Measurements from ENCODE around the gene PRCP.
"Not testable (repeated sequence)": the region's sequence is repeated elsewhere in the genome, so short reads cannot be mapped to it uniquely, and the experiment has no call there.

The PRCP gene

GRCh38 chr11:82932564-82932963 lies 32.3 kb upstream of the PRCP start:
- no peak overlapping the region for H3K27ac ChIP-seq (ENCODE audit: insufficient read depth, low read length, poor library complexity, severe bottlenecking)
- no peaks in the 10 kb centered on the region for H3K4me1 ChIP-seq (ENCODE audit: control insufficient read depth, insufficient read depth, low read length, poor library complexity, severe bottlenecking)
- no peaks in the 10 kb centered on the region for H3K36me3 ChIP-seq (ENCODE audit: control insufficient read depth, insufficient read depth, low read length)
- DNase-seq, result no peak
- H3K27me3 ChIP-seq (replicated peaks; ENCODE audit: control insufficient read depth, insufficient read depth, low read length, poor library complexity, severe bottlenecking), result no peaks in the 10 kb centered on the region
- H3K4me3 ChIP-seq (ENCODE audit: insufficient read depth, low read depth, low read length, poor library complexity, severe bottlenecking), result no peak overlapping the region
- no peaks in the 10 kb centered on the region for H3K9me3 ChIP-seq (ENCODE audit: control insufficient read depth, low read length)

- H3K4me3 ChIP-seq (ENCODE audit: insufficient read depth, low read depth, low read length, poor library complexity, severe bottlenecking), result no peak overlapping the region
- no peaks in the 10 kb centered on the region for H3K27me3 ChIP-seq (replicated peaks; ENCODE audit: control insufficient read depth, insufficient read depth, low read length, poor library complexity, severe bottlenecking)
- H3K27ac ChIP-seq (ENCODE audit: insufficient read depth, low read length, poor library complexity, severe bottlenecking), result no peak overlapping the region
- no peak for DNase-seq
- H3K4me1 ChIP-seq (ENCODE audit: control insufficient read depth, insufficient read depth, low read length, poor library complexity, severe bottlenecking), result no peaks in the 10 kb centered on the region
- no peaks in the 10 kb centered on the region for H3K36me3 ChIP-seq (ENCODE audit: control insufficient read depth, insufficient read depth, low read length)
- H3K9me3 ChIP-seq (ENCODE audit: control insufficient read depth, low read length), result no peaks in the 10 kb centered on the region
Observed at GRCh38 chr11:82930734-82931133, 30.5 kb upstream of the PRCP start.

DNA sequence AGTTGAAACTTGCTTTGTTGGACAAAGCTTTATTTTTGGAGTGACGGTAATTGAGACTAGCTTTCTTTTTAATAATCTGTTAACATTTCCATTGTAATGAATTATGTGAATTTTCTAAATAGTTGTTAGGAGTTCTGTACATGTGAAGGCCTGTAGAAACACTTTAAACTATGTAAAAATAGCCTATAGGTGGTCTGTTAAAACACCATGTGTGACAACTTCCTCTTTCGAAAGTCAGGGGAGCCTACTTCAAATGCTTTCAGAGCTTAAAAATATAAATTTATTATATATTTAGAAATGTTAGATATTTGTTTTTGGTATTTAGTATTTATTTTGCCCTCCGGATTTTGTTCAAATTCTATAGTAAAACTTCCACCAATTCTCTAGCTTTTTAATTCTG lies 30.0 kb upstream of the PRCP start:
- H3K27me3 ChIP-seq (replicated peaks; ENCODE audit: control insufficient read depth, insufficient read depth, low read length, poor library complexity, severe bottlenecking), result no peaks in the 10 kb centered on the region
- H3K4me1 ChIP-seq (ENCODE audit: control insufficient read depth, insufficient read depth, low read length, poor library complexity, severe bottlenecking), result no peaks in the 10 kb centered on the region
- H3K36me3 ChIP-seq (ENCODE audit: control insufficient read depth, insufficient read depth, low read length), result no peaks in the 10 kb centered on the region
- H3K4me3 ChIP-seq (ENCODE audit: insufficient read depth, low read depth, low read length, poor library complexity, severe bottlenecking), result no peak overlapping the region
- no peak overlapping the region for H3K27ac ChIP-seq (ENCODE audit: insufficient read depth, low read length, poor library complexity, severe bottlenecking)
- DNase-seq, result no peak
- no peaks in the 10 kb centered on the region for H3K9me3 ChIP-seq (ENCODE audit: control insufficient read depth, low read length)

- no peaks in the 10 kb centered on the region for H3K9me3 ChIP-seq (ENCODE audit: control insufficient read depth, low read length)
- no peaks in the 10 kb centered on the region for H3K4me1 ChIP-seq (ENCODE audit: control insufficient read depth, insufficient read depth, low read length, poor library complexity, severe bottlenecking)
- no peak for DNase-seq
- no peaks in the 10 kb centered on the region for H3K36me3 ChIP-seq (ENCODE audit: control insufficient read depth, insufficient read depth, low read length)
- H3K27me3 ChIP-seq (replicated peaks; ENCODE audit: control insufficient read depth, insufficient read depth, low read length, poor library complexity, severe bottlenecking), result no peaks in the 10 kb centered on the region
- no peak overlapping the region for H3K4me3 ChIP-seq (ENCODE audit: insufficient read depth, low read depth, low read length, poor library complexity, severe bottlenecking)
- no peak overlapping the region for H3K27ac ChIP-seq (ENCODE audit: insufficient read depth, low read length, poor library complexity, severe bottlenecking)
Observed at GRCh38 chr11:82929121-82929520, 28.9 kb upstream of the PRCP start.

DNA sequence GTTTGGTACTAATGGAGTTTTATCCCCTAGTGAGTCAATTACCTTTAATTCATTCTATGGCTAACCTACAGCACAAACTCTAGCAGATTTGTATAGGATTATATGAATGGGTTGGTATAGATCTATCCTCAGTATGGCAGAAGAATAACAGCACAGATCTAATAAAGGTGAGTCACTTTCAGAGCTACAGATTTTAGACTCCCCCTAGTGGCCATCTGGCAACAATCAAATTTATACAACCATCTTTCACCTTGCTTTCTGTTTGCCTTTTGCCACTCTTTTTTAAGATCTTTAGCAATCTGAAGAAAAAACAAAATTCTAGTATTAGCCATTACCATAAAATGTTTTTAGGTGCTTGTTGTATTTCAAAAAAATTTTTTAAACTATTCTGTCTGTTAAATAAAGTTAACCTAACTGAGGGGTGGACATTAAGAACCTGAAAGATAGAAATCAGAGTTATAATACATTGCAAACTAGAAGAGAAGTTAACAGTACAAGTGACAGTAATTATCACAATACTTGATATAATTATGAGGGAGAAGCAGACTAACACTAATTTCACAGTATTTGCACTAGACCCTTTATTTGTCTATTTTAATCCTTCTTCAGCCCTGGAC lies 27.1 kb upstream of the PRCP start:
- peak in 1 of 3 donors; percentile 8 for DNase-seq
- Histone ChIP-seq H3K9me3 (ENCODE audit: control insufficient read depth, low read length) (no peaks in the 10 kb centered on the region), H3K4me3 (ENCODE audit: insufficient read depth, low read depth, low read length, poor library complexity, severe bottlenecking) (no peak overlapping the region), H3K27me3 (replicated peaks; ENCODE audit: control insufficient read depth, insufficient read depth, low read length, poor library complexity, severe bottlenecking) (no peaks in the 10 kb centered on the region), H3K36me3 (ENCODE audit: control insufficient read depth, insufficient read depth, low read length) (no peaks in the 10 kb centered on the region), H3K4me1 (ENCODE audit: control insufficient read depth, insufficient read depth, low read length, poor library complexity, severe bottlenecking) (no peaks in the 10 kb centered on the region), H3K27ac (ENCODE audit: insufficient read depth, low read length, poor library complexity, severe bottlenecking) (no peak overlapping the region)

GRCh38 chr11:82924522-82925224 lies 24.4 kb upstream of the PRCP start:
- no peak for DNase-seq
- no peaks in the 10 kb centered on the region for H3K36me3 ChIP-seq (ENCODE audit: control insufficient read depth, insufficient read depth, low read length)
- no peaks in the 10 kb centered on the region for H3K9me3 ChIP-seq (ENCODE audit: control insufficient read depth, low read length)
- no peak overlapping the region for H3K27ac ChIP-seq (ENCODE audit: insufficient read depth, low read length, poor library complexity, severe bottlenecking)
- H3K27me3 ChIP-seq (replicated peaks; ENCODE audit: control insufficient read depth, insufficient read depth, low read length, poor library complexity, severe bottlenecking), result no peaks in the 10 kb centered on the region
- peaks cover 4% of the 10 kb centered on the region for H3K4me1 ChIP-seq (ENCODE audit: control insufficient read depth, insufficient read depth, low read length, poor library complexity, severe bottlenecking)
- no peak overlapping the region for H3K4me3 ChIP-seq (ENCODE audit: insufficient read depth, low read depth, low read length, poor library complexity, severe bottlenecking)

DNA sequence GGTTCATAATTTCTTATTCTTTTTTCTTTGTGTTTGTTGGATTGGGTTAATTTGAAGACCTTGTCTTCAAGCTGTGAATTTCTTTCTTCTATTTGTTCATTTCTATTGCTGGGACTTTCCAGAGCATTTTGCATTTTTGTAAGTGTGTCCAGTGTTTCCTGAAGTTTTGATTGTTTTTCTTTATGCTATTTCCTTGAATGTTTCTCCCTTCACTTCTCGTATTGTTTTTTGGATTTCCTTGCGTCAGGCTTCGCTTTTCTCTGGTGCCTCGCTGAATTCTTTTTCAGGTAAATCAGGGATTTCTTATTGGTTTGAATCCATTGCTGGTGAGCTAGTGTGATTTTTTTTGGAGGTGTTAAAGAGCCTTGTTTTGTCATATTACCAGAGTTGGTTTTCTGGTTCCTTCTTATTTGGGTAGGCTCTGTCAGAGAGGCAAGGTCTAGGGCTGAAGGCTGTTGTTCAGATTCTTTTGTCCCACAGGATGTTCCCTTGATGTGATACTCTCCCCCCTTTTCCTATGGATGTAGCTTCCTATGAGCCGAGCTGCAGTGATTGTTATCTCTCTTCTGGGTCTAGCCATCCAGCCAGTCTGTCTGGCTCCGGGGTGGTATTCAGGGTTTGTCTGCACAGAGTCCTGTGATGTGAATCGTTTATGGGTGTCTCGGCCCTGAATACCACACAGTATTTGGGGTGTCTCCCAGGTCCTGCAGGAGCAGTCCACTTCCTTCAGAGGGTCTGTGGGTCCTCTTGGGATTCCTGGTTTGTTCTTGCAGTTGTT lies 22.4 kb upstream of the PRCP start:
- not testable (repeated sequence) for H3K27me3 ChIP-seq (replicated peaks; ENCODE audit: control insufficient read depth, insufficient read depth, low read length, poor library complexity, severe bottlenecking); H3K4me1 ChIP-seq (ENCODE audit: control insufficient read depth, insufficient read depth, low read length, poor library complexity, severe bottlenecking); DNase-seq; H3K27ac ChIP-seq (ENCODE audit: insufficient read depth, low read length, poor library complexity, severe bottlenecking); H3K36me3 ChIP-seq (ENCODE audit: control insufficient read depth, insufficient read depth, low read length); H3K9me3 ChIP-seq (ENCODE audit: control insufficient read depth, low read length); H3K4me3 ChIP-seq (ENCODE audit: insufficient read depth, low read depth, low read length, poor library complexity, severe bottlenecking)

- peak overlapping the region; percentile 37 for H3K27ac ChIP-seq (ENCODE audit: insufficient read depth, low read length, poor library complexity, severe bottlenecking)
- not testable (repeated sequence) for H3K4me3 ChIP-seq (ENCODE audit: insufficient read depth, low read depth, low read length, poor library complexity, severe bottlenecking); H3K27me3 ChIP-seq (replicated peaks; ENCODE audit: control insufficient read depth, insufficient read depth, low read length, poor library complexity, severe bottlenecking); H3K36me3 ChIP-seq (ENCODE audit: control insufficient read depth, insufficient read depth, low read length); DNase-seq; H3K4me1 ChIP-seq (ENCODE audit: control insufficient read depth, insufficient read depth, low read length, poor library complexity, severe bottlenecking); H3K9me3 ChIP-seq (ENCODE audit: control insufficient read depth, low read length)
Observed at GRCh38 chr11:82920227-82920626, 20.0 kb upstream of the PRCP start.

- not testable (repeated sequence) for H3K9me3 ChIP-seq (ENCODE audit: control insufficient read depth, low read length); DNase-seq; H3K27me3 ChIP-seq (replicated peaks; ENCODE audit: control insufficient read depth, insufficient read depth, low read length, poor library complexity, severe bottlenecking); H3K4me1 ChIP-seq (ENCODE audit: control insufficient read depth, insufficient read depth, low read length, poor library complexity, severe bottlenecking); H3K4me3 ChIP-seq (ENCODE audit: insufficient read depth, low read depth, low read length, poor library complexity, severe bottlenecking); H3K36me3 ChIP-seq (ENCODE audit: control insufficient read depth, insufficient read depth, low read length)
- H3K27ac ChIP-seq (ENCODE audit: insufficient read depth, low read length, poor library complexity, severe bottlenecking), result peak overlapping the region; percentile 37
Observed at GRCh38 chr11:82919786-82920185, 19.6 kb upstream of the PRCP start.

- Histone ChIP-seq H3K36me3 (ENCODE audit: control insufficient read depth, insufficient read depth, low read length) (no peaks in the 10 kb centered on the region), H3K9me3 (ENCODE audit: control insufficient read depth, low read length) (no peaks in the 10 kb centered on the region), H3K27ac (ENCODE audit: insufficient read depth, low read length, poor library complexity, severe bottlenecking) (no peak overlapping the region), H3K4me1 (ENCODE audit: control insufficient read depth, insufficient read depth, low read length, poor library complexity, severe bottlenecking) (no peaks in the 10 kb centered on the region), H3K4me3 (ENCODE audit: insufficient read depth, low read depth, low read length, poor library complexity, severe bottlenecking) (no peak overlapping the region), H3K27me3 (replicated peaks; ENCODE audit: control insufficient read depth, insufficient read depth, low read length, poor library complexity, severe bottlenecking) (no peaks in the 10 kb centered on the region)
- DNase-seq, result no peak
Observed at GRCh38 chr11:82909015-82909640, 8.9 kb upstream of the PRCP start.

Data from effector memory CD4-positive, alpha-beta T cell (primary cell).